ENCODE measurements around the gene TMC1.

Gene TMC1

GRCh38 chr9:72599874-72600534 lies 78.6 kb downstream of the TMC1 start:
- in situ Hi-C loops (cut with MboI; ENCODE audit: low sequenced_read_pairs, unreplicated experiment) = loop anchor here (25.0 kb wide), 1 partner anchor 563 kb away; no protein-coding TSS in a partner anchor
- DNase-seq (ENCODE audit: low spot score) = no peak

GRCh38 chr9:72600671-72601070 lies 79.3 kb downstream of the TMC1 start:
- TF ChIP-seq CTCF (IDR thresholded peaks at IDR 0.05; ENCODE audit: borderline replicate concordance, control extremely low read depth, extremely low read depth, insufficient read depth, missing control alignments) = no peak
- in situ Hi-C loops (cut with MboI; ENCODE audit: low sequenced_read_pairs, unreplicated experiment) = no loop called here
- DNase-seq (ENCODE audit: low spot score) = no peak

More at GRCh38 chr9:72599874-72600534, 78.6 kb downstream of the TMC1 start:
- TF ChIP-seq CTCF (IDR thresholded peaks at IDR 0.05; ENCODE audit: borderline replicate concordance, control extremely low read depth, extremely low read depth, insufficient read depth, missing control alignments) = no peak

DNA sequence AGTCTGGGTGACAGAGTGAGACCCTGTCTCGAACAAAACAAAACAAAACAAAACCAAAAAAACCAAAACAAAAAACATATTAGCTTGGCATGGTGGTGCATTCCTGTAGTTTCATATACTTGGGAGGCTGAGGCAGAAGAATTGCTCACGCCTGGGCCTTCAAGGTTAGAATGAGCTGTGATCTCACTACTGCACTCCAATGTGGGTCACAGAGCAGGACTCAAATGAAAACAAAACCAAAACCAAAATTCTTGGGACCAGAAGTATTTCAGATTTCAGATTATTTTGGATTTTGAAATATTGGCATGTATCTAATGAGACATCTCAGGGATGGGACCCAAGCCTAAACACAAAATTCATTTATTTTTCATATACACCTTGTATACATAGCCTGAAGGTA lies 80.2 kb downstream of the TMC1 start:
- no peak for TF ChIP-seq CTCF (IDR thresholded peaks at IDR 0.05; ENCODE audit: borderline replicate concordance, control extremely low read depth, extremely low read depth, insufficient read depth, missing control alignments)
- in situ Hi-C loops (cut with MboI; ENCODE audit: low sequenced_read_pairs, unreplicated experiment) = no loop called here
- no peak for DNase-seq (ENCODE audit: low spot score)

DNA sequence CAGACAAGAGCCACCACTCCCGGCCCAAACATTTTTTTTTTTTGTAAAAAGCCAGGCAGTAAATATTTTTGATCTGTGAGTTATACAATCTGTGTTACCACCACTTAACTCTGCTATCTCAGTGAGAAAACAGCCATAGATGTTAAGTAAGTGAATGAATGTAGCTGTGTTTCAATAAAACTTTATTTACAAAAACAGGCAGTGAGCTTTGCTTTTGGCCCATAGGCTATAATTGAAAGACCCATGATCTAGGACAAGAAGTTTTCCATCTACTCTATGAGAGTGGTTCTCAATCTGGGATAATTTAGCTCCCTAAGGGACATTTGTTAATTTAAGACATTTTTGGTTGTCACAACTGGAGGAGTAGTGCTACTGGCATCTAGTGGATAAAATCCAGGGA lies 91.0 kb downstream of the TMC1 start:
- TF ChIP-seq CTCF (IDR thresholded peaks at IDR 0.05; ENCODE audit: borderline replicate concordance, control extremely low read depth, extremely low read depth, insufficient read depth, missing control alignments) = no peak
- in situ Hi-C loops (cut with MboI; ENCODE audit: low sequenced_read_pairs, unreplicated experiment) = no loop called here
- DNase-seq (ENCODE audit: low spot score) = no peak

DNA sequence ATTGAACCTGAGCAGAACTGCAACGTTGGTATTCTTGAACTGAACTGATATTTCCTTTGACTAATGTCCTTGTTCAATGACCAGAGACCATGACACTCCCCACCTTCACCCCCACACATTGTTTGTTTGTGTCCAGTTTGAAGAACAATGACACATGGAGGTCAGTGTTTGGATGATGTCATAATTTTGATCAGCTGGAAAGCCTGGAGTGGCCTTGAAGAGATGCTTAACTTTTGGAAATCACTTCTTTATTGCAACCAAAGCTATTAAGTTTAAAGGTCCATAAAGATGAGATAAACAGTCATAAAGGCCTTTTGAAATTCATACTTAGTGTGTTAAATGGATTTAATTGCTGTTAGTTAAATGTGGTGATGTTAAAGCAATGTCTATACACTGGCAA lies 92.7 kb downstream of the TMC1 start:
- no peak for DNase-seq (ENCODE audit: low spot score)
- in situ Hi-C loops (cut with MboI; ENCODE audit: low sequenced_read_pairs, unreplicated experiment) = no loop called here
- no peak for TF ChIP-seq CTCF (IDR thresholded peaks at IDR 0.05; ENCODE audit: borderline replicate concordance, control extremely low read depth, extremely low read depth, insufficient read depth, missing control alignments)

DNA sequence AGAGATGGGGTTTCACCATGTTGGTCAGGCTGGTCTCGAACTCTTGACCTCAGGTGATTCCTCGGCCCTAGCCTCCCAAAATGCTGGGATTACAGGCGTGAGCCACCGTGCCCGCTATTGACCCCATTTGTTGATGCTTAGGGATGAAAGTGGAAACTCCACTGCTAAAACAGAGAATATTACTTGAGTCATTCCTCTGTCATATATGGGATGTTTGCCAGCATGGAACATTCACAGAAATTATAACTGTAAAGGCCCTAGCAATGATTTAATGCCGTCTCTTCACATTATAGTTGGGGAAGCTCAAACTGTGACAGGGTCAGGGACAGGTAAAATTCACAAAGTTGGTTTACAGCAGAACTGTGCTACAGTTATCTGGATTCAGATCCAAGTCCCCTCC lies 94.5 kb downstream of the TMC1 start:
- in situ Hi-C loops (cut with MboI; ENCODE audit: low sequenced_read_pairs, unreplicated experiment) = no loop called here
- TF ChIP-seq CTCF (IDR thresholded peaks at IDR 0.05; ENCODE audit: borderline replicate concordance, control extremely low read depth, extremely low read depth, insufficient read depth, missing control alignments) = no peak
- no peak for DNase-seq (ENCODE audit: low spot score)

Measured in GM13976 (cell line).